ENCODE results near the gene PTPRG.

PTPRG gene

DNA sequence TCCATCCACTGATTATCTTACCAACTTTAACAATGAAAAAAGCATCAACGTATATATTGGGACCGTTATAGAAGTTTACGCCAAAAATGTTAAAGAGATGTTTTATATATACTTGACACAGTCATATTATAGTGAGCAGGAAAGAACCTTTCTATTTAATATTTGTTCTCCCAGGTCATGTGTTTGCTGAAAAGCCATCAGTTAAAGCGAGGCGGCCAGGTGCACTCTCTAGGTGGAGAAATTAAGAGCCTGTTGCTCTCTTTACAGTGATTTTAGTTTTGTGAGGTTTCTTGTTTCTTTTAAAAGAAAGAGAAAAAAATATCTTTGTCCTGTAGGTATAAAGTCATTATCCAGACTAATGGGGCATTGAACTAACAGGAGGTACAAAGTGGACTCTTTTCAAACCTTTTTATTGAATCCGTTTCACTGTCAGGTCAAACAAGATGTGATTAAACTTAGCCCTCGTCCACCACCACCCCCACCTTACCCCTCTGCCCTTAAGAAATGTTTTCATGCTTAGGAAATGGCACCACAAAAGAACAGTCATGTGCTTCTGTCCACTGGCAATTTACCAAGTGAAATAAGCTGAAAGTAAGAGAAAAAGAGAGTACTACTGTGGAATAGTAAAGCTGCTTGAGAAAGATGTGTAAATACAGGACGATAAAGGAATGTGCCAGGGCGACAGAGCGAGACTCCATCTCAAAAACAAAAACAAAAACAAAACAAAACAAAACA is 279.9 kb downstream of the PTPRG start:
- no peak for DNase-seq

DNA sequence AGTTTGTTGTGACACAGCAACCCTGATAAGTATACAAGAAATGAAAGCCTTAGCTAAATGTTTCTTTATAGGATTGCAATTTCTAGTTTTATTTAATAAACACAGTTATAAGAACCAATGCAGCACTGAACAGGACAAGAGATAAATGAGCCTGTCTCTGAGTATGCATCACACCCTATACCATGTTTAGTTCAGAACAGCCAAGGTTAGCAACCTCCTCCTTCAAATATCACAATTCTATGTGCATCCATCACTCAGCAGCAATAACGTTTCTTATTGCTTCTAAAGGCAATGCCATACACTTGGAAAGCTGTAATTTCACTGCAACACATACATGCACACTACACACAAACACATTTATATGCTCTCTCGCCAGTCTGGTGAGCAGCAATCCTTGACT is 280.6 kb downstream of the PTPRG start:
- DNase-seq = no peak

DNA sequence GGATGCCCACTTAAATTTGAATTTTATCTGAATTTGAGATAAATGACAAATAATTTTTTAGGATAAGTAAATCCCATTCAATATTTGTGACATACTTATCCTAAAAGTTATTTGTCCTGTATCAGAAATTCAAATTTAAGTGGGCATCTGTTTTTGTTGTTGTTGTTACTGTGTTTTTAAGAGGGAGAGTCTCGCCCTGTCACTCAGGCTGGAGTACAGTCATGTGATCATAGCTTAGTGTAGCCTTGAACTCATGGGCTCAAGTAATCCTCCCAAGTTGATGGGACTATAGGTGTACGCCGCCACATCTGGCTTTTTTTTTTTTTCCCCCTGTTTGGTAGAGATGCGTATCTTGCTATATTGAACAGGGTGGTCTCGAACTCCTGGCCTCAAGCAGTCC is 283.0 kb downstream of the PTPRG start:
- no peak for DNase-seq

DNA sequence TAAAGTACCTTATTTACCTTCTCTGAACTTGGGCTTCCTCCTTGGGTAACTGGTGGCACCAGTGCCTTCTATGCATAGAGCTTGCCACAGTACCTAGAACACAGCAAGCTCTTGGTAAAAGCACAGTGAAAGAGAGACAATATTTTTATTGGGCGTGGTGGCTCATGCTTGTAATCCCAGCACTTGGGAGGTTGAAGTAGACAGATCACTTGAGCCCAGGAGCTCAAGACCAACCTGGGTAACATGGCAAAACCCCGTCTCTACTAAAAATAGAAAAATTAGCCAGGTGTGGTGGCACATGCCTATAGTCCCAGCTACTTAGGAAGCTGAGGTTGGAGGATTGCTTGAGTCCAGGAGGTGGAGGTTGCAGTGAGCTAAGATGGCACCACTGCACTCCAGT is 285.1 kb downstream of the PTPRG start:
- no peak for DNase-seq

DNA sequence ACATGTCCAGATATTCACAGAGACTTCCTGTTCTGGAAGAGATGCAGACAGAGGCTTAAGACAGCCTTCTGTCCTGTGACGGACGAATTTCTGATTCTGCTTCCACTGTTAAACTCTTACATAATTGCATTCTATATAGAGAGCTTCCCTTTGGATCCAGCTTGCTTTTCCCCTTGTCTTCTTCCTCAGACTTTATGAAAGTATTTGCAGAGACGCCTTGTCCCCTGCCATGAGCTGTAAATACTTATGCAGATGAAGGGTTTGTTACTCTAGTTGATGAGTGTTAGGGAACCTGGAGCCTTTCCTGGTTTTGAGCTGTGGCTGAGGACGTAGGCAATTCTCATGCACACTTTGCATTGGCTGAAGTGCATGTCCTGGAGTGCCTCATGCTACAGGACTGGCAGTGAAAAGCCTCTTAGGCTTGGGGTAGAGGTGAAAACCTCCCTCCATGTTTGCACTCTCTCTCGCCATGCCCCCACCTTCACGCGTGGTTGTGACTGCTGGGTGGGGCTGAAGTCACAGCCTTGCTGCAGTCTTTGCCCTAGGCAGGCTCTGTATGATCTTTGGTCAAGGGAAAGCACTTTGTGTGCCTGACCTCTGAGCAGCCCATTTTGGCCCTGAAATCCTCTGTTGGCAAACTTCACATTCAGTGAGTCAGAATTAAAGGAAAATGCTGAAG is 286.6 kb downstream of the PTPRG start:
- DNase-seq = no peak

DNA sequence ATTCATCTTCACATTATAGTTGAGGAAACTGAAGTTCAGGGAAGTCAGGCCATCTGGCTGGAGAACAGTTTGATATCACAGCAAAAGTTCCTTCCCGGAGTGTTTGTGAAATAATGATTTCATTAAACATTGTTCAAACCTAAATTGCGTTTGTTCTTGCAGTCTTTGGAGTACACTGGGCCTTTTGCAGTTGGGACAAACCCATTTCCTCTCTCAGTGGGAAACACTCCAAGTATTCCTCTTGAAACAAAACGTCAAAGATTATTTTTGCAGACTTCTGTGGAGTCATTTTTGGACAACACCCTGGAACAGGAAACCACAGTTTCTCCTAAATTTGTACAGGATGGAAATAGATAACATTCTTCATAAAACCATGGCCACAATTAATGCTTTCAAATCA is 287.5 kb downstream of the PTPRG start:
- DNase-seq = no peak

DNA sequence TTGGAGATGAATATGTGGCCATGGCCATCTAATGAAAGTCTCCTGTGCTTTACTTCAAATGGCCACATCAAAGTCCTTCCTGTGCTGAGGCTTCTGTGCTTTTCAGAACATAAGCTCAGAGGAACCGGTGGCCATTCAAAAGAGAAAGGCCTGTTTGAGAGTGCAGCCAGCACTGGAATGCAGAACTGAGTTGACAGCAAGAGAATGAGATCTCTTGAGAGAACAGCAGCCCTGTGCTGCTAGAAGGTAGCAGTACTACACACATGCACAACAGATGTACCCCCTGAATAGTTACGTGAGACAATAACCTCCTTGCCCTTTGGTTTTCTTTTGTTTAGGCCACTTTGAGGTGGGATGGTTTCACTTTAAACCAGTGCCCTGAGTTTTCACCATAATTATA is 292.5 kb downstream of the PTPRG start:
- DNase-seq = no peak

DNA sequence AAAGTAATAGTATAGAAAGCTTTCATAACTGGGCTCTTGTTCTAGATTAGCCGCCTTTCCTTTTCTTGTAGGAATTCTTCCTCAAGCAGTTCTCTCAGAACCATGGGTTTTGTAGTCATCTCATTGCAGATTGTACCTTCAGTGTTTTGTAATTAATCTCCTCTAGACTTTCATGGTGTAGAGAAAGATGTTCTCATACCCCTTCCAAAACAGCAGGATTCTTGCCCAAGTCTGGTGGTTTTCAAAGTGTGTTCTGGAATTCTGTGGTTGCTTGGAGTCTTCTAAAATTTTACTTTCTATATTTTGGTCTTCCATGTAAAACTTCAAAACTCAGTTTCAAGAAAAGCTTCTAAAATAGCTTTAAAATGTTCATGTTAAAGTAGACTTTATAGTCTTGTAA is 293.8 kb downstream of the PTPRG start:
- no peak for DNase-seq

DNA sequence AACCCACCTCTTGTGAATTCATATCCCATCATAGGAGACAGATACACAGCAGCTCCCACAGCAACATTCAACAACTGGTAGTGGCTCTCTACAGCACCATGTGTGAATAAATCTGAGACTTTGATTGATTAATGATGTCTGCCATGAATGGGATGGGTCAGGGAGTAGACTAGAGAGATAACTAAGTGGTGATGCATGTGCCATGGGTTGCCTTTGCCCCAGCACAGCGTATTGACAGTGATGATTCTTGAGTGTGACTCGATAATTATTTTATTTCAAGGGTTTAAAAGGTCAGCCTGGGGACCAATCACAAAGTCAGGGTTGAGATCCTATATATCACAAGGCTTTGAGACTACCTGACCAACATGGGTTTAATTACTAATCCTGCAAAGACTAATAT is 295.9 kb downstream of the PTPRG start:
- DNase-seq = no peak

DNA sequence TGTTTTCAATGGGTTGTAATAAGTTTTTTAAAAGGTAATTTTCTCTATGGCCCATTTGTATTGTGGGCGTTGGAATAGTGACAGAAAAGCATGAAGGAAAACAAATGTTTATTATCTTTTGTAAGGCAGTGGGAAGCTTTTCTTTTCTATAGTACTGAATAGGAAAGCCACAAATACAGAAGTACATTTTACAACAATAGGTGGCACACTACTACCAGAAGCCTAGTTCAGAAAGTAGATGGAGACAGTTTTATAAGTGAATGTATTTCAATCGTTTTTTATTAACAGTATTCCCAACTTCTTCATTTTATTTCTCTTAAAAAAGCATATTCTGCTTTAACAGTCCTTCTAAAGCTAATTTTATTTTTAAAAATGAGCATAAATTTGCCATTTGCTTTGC is 296.7 kb downstream of the PTPRG start:
- no peak for DNase-seq

DNA sequence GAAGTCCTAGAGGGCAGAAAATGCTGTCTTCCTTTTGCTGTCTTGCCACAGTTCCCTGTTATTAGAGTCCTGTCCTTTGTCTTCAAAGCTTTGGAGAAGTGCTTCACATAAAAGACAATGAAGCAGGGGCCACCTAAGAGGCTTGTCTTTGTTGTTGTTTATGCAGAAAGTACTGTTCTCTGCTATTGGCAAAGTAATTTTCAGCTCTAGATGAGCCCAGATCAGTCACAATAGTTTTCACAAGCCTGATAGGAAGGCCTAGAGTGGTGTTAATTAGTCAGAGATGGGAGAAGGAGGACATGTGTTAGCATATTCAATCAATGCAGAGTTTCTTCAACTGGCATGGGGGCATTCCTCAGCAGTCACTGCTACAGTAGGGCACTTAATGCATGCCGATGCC is 300.0 kb downstream of the PTPRG start:
- DNase-seq = no peak

DNA sequence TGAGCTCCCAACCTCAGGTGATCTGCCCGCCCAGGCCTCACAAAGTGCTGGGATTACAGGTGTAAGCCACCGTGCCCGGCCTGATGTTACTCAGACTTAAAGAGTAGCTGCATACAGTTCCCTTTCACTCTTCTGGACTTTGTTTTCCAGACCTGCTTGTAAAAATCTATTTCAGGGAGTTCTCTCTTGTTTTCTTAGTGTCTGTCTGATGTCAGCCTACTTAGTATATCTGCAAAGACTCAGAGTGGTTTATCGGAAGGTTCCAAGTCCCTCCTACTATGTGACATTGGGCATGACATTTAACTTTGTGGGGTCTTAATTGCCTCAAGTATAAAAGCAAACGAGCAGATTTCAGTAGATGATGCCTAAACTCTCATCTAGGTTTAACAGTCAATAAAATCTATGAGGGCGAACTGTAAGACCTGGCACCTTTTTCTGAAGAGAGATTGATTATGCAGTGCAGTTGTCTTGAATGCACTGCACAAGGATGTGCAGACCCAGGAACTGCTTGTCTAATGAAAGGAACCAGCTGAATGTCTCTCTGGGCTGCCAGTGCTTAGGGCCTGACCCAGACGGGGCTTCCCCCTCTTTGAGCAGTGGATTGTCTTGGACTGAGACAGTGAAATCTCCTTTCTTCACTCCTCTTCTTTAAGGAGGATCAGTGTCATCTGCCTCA is 301.4 kb downstream of the PTPRG start:
- DNase-seq = no peak

DNA sequence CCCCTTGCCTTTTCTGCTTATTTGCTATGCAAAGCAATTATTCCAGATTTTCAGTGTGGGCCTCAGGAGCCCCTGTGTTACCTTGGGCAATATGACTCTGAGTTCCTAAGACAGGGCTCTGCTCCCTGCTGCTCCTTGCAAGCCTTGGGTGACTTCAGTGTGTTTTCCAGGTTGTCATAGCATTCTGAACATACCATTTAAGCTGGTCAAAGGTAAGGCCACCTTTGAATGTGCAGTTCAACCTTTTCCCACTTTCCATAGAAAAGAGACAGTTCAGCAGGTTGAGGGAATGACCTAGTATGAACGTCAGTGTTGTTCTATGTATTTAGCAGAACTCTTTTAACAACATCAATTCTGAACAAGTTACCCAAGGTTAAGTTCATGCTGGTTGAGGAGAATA is 302.2 kb downstream of the PTPRG start:
- no peak for DNase-seq

DNA sequence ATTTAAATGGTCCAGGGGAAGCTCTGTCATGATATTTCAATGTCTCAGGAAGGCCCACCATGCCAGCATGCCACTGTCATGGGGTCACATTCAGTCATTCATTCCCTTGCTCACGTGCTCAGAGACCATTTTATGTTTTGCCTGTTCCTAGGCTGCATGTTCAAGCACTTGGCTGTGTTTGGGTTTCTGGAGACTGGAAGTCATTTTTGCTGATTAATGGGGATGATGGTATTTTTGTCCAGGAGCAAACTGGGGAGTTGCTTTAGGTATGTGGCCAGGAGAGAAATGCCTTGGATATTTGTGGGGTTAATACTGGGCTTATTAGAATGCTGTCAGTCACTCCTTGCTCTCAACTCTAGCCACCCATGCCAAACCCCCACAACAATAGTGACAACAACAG is 303.5 kb downstream of the PTPRG start:
- DNase-seq = no peak

DNA sequence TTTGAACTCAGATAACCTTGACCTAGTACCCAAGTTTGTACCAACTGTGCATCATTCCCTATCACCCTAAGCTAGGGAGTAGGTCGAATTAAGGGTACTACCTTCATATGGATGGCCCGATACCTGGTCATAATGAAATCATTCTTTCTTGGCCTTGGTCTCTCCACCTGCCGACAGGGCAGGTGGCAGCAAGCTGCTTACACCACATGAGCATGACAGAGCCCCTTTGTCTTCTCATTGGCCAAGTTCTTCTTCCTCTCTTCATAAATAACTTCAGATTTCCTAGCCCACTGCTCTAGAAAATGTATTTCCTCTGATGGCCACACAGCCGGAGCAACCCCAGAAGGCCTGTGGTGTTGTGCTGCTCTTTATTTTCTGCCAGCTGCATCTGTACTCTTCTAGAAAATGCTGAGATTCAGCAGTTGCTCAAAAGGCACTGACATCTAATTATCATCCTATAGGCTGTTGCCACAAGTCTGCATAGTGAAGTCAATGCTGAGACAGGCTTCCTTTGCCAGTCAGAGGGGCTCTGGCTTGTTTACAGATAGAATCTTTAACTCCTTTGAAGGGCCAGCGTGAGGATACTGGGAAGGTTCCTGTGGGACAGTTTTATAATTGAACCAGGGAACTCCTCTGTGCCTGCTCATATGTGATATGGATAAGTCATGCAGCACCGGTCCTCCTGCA is 304.2 kb downstream of the PTPRG start:
- no peak for DNase-seq

DNA sequence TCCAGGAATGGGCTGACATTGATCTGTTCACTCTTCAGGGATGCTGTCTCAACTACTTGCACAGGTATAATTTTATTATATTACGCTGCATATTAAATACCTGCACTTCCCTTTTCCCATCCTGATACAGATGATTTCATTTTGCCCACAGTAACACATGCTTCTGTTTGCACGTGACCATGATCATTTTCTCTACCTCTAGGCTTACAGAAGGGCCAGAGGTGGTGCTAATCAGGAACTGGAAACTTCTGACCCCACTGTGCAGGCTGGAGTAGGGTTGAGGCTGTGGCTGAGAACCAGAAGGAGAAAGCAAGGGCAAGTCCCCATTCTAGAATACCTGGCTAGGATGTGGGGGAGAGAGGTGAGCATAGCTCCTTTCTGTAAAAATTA is 304.8 kb downstream of the PTPRG start:
- no peak for DNase-seq

DNA sequence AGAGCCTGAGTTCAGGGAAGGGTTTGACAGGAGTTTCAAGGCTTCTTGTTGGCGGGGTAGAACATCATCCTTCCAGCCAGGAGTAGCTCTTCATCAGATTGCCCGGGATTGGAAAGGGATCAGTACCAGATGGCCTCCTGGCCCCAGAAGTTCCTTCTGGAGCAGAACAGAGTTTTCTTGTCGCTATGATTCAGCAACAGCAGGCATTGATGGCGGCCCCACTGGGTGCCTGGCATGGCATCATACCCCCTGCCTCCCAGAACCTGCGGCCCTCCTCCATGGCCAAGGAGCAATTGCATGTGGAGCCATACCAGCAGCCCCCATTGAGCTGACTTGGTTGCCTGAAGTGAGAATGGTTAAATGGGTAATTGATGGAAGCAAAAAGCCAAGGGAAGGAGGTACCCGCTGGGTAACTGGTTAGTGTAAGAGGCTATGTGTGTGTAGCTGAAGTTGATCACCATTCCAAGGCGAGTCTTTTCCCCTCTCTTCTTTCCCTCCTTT is 305.6 kb downstream of the PTPRG start:
- no peak for DNase-seq

DNA sequence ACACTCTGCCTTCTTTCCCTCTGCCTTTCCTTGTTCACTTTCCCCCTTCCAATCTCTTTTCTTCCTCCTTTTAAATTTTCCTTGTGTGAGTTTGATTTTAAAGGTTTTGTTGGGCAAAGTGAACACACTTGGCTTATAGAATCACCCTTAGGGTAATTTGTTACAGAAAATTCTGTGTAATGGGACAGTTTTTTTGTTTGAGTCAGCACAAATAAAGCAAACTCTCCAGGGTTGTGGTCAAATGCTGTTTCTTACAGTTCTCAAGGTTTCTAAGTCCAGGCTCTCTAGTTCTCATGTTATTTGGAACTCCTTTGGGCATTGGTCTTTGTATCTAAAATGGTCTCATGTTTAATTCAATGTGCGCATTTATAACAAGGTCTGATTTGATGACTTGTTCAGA is 307.1 kb downstream of the PTPRG start:
- no peak for DNase-seq

DNA sequence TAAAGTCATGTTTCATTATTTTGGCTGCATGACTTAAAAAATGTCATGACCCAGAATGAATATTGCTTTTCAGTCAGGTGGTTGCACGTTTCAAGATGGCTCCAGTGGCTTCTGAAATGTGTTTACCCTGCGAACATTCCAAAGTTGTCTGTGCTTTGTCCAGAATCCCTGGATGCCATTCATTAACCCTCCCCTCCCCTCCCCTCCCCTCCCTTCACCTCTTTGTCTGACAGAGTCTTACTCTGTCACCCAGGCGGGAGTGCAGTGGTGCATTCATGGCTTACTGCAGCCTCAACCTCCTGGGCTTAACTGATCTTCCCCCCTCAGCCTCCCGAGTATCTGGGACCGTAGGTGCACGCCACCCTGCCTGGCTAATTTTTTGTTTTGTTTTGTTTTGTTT is 308.0 kb downstream of the PTPRG start:
- no peak for DNase-seq

DNA sequence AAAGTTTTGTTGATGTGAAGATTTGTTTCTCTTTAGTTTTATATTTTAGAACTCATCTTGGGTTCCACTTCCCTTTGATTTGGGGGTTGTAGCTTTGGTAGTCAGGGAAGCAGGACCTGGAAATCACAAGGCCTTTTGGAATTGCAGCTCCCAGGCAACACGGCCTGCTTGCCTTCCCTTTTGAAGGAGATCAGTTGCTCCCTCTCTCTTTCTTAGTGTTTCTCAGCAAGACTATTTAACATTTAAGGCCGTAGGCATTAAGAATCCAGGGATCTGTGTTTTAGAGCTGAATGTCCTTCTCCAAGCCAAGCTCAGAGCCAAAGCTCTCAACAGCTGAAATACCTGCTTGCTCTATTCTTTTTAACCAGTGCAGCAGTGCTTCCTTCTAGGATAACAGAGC is 310.3 kb downstream of the PTPRG start:
- no peak for DNase-seq

DNA sequence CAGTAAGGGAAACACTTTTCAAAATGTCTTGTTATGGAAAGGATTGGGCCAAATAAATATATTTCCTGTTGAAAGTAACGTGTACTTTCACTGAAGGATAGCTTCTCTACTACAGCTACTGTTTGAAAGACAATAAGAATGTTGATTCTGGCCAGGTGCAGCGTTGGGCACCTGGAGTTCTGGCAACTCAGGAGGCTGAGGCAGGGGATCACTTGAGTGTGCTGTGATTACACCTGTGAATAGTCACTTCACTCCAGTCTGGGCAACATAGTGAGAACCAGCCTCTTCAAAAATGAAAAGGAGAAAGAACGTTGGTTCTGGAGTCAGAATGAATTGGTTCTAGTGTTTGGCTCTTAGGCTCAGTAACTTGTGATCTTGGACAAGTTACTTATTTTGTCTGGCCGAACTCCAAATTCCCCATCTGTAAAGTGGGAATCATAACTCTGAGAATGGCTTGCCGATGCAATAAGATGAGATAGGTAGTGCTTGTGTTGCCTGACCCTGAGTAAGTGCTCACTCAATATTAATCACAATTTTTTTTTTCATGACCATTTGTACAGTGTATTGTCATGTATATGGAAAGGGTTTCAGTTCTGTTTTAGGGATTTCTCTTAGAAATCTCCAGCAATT is 310.8 kb downstream of the PTPRG start:
- DNase-seq = no peak

DNA sequence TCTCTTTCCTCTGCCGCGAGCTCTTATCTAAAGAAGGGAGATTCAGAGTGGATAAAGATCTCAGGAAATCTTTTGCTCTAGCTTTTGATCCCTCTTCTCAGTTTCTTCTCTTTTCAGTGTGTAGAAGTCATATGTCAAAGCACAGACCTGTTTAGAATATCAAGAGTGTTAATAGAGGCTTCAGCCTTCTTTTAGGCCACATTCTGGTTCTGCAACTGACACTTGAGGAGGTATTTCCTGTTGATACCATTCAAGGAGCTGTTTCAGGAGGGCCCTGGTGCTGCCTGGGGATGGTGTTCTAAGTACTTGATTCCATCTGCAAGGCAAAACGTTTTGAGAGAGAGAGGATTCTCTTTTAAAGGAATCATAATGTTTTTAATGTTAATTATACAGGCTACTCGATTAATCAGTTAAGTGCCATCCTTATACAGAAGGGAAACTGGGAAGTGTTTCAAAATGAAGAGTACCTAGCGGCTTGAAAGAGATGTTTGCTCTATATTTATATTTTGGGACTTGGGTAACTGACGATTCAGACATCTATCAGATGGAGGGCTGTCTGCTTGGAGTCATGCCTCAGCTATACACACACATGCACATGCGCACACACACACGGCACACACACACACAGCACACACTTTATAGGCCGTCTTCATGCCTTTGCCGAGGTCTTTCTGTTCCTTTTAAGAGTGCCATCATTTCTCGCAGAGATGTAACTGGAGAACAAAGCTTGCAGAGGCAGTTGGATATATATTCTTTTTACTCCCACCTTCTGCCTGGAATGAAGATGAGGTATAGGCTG is 313.9 kb downstream of the PTPRG start:
- no peak for DNase-seq

All from CD4-positive, alpha-beta T cell treated with Interleukin-4 for 4 hours (primary cell).